ENCODE data around the gene POLR2E. TPM values are rescaled to one million over a fixed set of nuclear protein-coding genes. Genes with fewer than 3 reads are reported as not detected.

The POLR2E gene
- total RNA-seq, 4 donors from 2014 or later, result 74.3 to 107 (median 96.9) TPM

GRCh38 chr19:1074544-1075283, 20.5 kb downstream of the POLR2E start:
- peaks cover 0 to 16% of the 10 kb centered on the region in 2 donors for H3K27me3 ChIP-seq
- H3K4me3 ChIP-seq, result peak overlapping the region in 3 of 4 donors; percentile 40 to 45 (median 42)
- H3K9me3 ChIP-seq, result no peaks in the 10 kb centered on the region
- peaks cover 0 to 69% (median 44%) of the 10 kb centered on the region in 4 donors for H3K4me1 ChIP-seq
- TF ChIP-seq POLR2A (IDR thresholded peaks at IDR 0.05), result no peak
- TF ChIP-seq, protein P1, sequence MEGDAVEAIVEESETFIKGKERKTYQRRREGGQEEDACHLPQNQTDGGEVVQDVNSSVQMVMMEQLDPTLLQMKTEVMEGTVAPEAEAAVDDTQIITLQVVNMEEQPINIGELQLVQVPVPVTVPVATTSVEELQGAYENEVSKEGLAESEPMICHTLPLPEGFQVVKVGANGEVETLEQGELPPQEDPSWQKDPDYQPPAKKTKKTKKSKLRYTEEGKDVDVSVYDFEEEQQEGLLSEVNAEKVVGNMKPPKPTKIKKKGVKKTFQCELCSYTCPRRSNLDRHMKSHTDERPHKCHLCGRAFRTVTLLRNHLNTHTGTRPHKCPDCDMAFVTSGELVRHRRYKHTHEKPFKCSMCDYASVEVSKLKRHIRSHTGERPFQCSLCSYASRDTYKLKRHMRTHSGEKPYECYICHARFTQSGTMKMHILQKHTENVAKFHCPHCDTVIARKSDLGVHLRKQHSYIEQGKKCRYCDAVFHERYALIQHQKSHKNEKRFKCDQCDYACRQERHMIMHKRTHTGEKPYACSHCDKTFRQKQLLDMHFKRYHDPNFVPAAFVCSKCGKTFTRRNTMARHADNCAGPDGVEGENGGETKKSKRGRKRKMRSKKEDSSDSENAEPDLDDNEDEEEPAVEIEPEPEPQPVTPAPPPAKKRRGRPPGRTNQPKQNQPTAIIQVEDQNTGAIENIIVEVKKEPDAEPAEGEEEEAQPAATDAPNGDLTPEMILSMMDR (IDR thresholded peaks at IDR 0.05), result no peak
- peak overlapping the region; percentile 44 to 90 (median 50) for H3K27ac ChIP-seq
- peak; percentile 92 to 97 (median 94) for DNase-seq
- peaks cover 0 to under 1% (median 0%) of the 10 kb centered on the region in 3 donors for H3K36me3 ChIP-seq

GRCh38 chr19:1073956-1074517, 21.1 kb downstream of the POLR2E start:
- Histone ChIP-seq H3K36me3 (no peaks in the 10 kb centered on the region), H3K27ac (peak overlapping the region; percentile 44 to 90 (median 50)), H3K4me3 (peak overlapping the region in 3 of 4 donors; percentile 40 to 45 (median 42)), H3K9me3 (no peaks in the 10 kb centered on the region), H3K27me3 (peaks cover 0 to 16% of the 10 kb centered on the region in 2 donors), H3K4me1 (peaks cover 0 to 70% (median 46%) of the 10 kb centered on the region in 4 donors)
- no peak for TF ChIP-seq POLR2A (IDR thresholded peaks at IDR 0.05)
- TF ChIP-seq, protein P1 (IDR thresholded peaks at IDR 0.05), result no peak
- DNase-seq, result no peak

DNA sequence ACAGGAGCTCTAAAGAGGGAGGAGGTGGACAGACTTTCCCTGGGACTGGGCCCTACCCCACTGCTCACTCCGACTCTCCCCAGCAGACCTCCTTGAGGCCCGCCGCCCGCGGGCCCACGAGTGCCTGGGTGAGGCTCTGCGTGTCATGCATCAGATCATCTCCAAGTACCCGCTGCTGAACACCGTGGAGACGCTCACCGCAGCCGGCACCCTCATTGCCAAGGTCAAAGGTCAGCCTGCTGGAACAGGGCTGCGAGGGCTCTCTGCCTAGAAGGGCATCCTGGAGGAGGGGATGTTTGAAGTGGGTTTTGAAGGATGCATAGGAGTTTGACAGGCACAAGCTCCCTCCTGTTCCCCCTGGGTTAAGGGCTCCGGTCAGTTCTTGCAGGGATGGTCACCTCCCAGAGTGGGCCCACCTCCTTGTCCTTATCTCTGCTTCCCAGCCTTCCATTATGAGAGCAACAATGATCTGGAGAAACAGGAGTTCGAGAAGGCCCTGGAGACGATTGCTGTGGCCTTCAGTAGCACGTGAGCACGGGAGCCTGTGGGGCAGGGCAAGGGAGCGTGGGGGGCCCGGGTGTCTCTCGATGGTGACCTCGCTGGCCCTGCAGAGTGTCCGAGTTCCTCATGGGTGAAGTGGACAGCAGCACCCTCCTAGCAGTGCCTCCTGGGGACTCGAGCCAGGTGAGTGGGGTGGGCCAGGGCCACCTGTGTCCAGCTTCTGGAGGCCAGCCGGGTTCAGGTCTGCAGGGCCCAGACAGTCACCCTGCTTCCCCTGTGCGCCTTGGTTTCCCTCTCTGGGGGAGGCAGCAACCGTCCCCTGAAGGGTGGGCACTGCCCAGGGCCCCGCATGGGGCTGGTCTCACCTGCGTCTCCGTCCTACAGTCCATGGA, 21.9 kb downstream of the POLR2E start:
- DNase-seq, result peak in 1 of 3 donors; percentile 50
- Histone ChIP-seq H3K4me3 (no peak overlapping the region), H3K4me1 (peaks cover 0 to 66% (median 46%) of the 10 kb centered on the region in 4 donors), H3K27me3 (peaks cover 0 to 19% of the 10 kb centered on the region in 2 donors), H3K36me3 (no peaks in the 10 kb centered on the region), H3K27ac (peak overlapping the region in 1 of 4 donors; percentile 90), H3K9me3 (no peaks in the 10 kb centered on the region)
- no peak for TF ChIP-seq POLR2A (IDR thresholded peaks at IDR 0.05)
- TF ChIP-seq, protein P1 (IDR thresholded peaks at IDR 0.05), result no peak

DNA sequence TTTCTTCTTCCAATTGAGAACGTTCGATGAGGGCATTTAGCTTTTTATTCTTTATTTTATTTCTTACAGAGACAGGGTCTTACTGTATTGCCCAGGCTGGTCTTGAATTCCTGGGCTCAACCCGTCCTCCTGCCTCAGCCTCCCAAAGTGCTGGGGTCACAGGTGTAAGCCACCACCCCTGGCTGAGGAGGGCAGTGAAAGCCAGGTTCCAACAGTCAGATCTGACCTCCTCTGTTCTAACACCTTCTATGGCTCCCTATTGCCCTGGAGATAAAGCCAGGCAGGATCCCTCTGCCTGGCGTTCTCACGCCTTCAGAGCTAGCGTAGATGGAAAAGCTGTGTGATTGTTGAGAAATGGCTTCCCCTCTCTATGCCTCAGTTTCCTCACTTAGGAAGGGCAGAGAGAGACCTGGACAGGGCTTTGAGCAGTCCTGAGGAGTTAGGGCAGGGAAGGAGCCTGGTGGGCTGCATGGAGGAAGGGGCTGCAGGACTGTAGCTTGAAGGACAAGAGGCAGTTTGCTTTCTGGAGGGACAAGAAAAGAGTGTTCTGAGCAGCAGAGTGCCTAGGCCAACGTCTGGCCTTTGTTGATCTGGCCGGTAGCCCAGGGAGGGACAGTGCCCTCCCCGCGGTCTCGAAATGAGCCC, 22.7 kb downstream of the POLR2E start:
- DNase-seq, result no peak
- Histone ChIP-seq H3K4me3 (no peak overlapping the region), H3K9me3 (no peaks in the 10 kb centered on the region), H3K4me1 (peaks cover 0 to 63% (median 42%) of the 10 kb centered on the region in 4 donors), H3K27me3 (peaks cover 0 to 26% of the 10 kb centered on the region in 2 donors), H3K27ac (peak overlapping the region in 1 of 4 donors; percentile 49), H3K36me3 (no peaks in the 10 kb centered on the region)
- TF ChIP-seq POLR2A (IDR thresholded peaks at IDR 0.05), result no peak
- TF ChIP-seq, protein P1 (IDR thresholded peaks at IDR 0.05), result no peak
